Activated naive CD8-positive, alpha-beta T cell (primary cell): ENCODE data around the gene NDUFB6.
"Not testable (repeated sequence)": the region's sequence is repeated elsewhere in the genome, so short reads cannot be mapped to it uniquely, and the experiment has no call there.

Experiments used
- H3K27ac Mint-ChIP-seq: one replicate; pipeline ENCODE4 v1.8.0; 2021; ENCODE audit warnings: mixed read lengths
- H3K27me3 Mint-ChIP-seq: one replicate; pipeline ENCODE4 v1.8.0; 2021; ENCODE audit warnings: mixed read lengths
- H3K36me3 Mint-ChIP-seq: one replicate; pipeline ENCODE4 v1.8.0; 2021; ENCODE audit warnings: mixed read lengths
- H3K4me1 Mint-ChIP-seq: one replicate; pipeline ENCODE4 v1.8.0; 2021; ENCODE audit warnings: low read depth, mixed read lengths
- H3K4me3 Mint-ChIP-seq: one replicate; pipeline ENCODE4 v1.8.0; 2021; ENCODE audit warnings: mild to moderate bottlenecking, mixed read lengths
- H3K9me3 Mint-ChIP-seq: one replicate; pipeline ENCODE4 v1.8.0; 2021; ENCODE audit warnings: low read depth, mixed read lengths

The NDUFB6 gene

GRCh38 chr9:32572900-32573523 lies at the start of gene NDUFB6:
NDUFB6 (minus strand) TSS chr9:32573159; CDS start chr9:32573060, 99 bp downstream.
- H3K4me1 Mint-ChIP-seq = peaks cover 30% of the 10 kb centered on the region
- H3K9me3 Mint-ChIP-seq = no peaks in the 10 kb centered on the region
- peak within 1 kb of the TSS; percentile 99 for H3K4me3 Mint-ChIP-seq
- peaks cover 6% of the 10 kb centered on the region for H3K36me3 Mint-ChIP-seq
- no peaks in the 10 kb centered on the region for H3K27me3 Mint-ChIP-seq
- H3K27ac Mint-ChIP-seq = peak within 1 kb of the TSS; percentile 94

DNA sequence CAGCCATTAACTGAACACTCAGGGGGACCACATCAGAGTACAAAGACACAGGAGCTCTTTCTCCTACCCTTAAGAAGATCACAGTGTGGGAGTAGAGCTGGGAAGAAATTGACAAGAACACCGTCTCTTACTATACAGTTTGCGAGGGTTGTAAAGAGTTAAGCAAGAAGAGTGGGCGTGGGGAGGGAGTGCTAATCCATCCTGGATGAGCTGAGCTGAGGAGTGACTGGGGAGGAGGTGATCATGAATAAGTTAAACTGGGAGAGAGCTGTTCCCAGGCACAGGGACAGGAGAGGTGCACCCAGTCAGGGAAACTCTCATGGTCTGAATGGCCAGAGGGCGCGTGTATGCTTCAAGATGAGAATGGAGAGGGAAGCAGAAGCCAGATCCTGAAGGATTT lies 45.3 kb upstream of the NDUFB6 start:
- no peaks in the 10 kb centered on the region for H3K36me3 Mint-ChIP-seq
- no peaks in the 10 kb centered on the region for H3K9me3 Mint-ChIP-seq
- H3K4me1 Mint-ChIP-seq = no peaks in the 10 kb centered on the region
- H3K4me3 Mint-ChIP-seq = no peak overlapping the region
- peaks cover 12% of the 10 kb centered on the region for H3K27me3 Mint-ChIP-seq
- no peak overlapping the region for H3K27ac Mint-ChIP-seq

DNA sequence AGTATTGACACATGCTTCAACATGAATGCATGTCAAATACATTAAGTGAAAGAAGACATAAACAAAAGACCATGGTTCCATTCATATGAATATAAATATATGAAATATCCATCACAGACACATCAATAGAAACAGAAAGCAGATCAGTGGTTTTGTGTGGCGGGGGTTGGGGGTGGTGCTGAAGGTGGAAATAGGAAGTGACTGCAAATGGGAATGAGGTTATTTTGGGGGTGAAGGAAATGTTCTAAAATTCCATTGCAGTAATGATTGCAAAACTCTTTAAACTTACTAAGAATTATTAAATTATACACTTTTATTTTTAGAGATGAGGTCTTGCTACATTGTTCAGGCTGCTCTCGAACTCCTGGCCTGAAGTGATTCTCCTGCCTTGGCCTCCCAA lies 33.9 kb upstream of the NDUFB6 start:
- H3K27me3 Mint-ChIP-seq = peaks cover 9% of the 10 kb centered on the region
- peaks cover 9% of the 10 kb centered on the region for H3K9me3 Mint-ChIP-seq
- no peaks in the 10 kb centered on the region for H3K36me3 Mint-ChIP-seq
- H3K4me3 Mint-ChIP-seq = no peak overlapping the region
- H3K4me1 Mint-ChIP-seq = no peaks in the 10 kb centered on the region
- no peak overlapping the region for H3K27ac Mint-ChIP-seq

GRCh38 chr9:32603914-32604852 lies 31.2 kb upstream of the NDUFB6 start:
- Mint-ChIP-seq H3K4me1 (no peaks in the 10 kb centered on the region), H3K9me3 (peaks cover 9% of the 10 kb centered on the region), H3K27me3 (peaks cover 10% of the 10 kb centered on the region), H3K36me3 (no peaks in the 10 kb centered on the region), H3K4me3 (no peak overlapping the region), H3K27ac (no peak overlapping the region)

- H3K36me3 Mint-ChIP-seq, H3K4me3 Mint-ChIP-seq, H3K27me3 Mint-ChIP-seq, H3K9me3 Mint-ChIP-seq, H3K4me1 Mint-ChIP-seq, H3K27ac Mint-ChIP-seq: not testable (repeated sequence)
Observed at GRCh38 chr9:32599021-32599420, 26.1 kb upstream of the NDUFB6 start.

GRCh38 chr9:32596936-32597335 lies 24.0 kb upstream of the NDUFB6 start:
- no peak overlapping the region for H3K4me3 Mint-ChIP-seq
- no peaks in the 10 kb centered on the region for H3K9me3 Mint-ChIP-seq
- no peak overlapping the region for H3K27ac Mint-ChIP-seq
- H3K4me1 Mint-ChIP-seq = no peaks in the 10 kb centered on the region
- peaks cover 5% of the 10 kb centered on the region for H3K27me3 Mint-ChIP-seq
- no peaks in the 10 kb centered on the region for H3K36me3 Mint-ChIP-seq

GRCh38 chr9:32596096-32596865 lies 23.3 kb upstream of the NDUFB6 start:
- no peaks in the 10 kb centered on the region for H3K9me3 Mint-ChIP-seq
- H3K4me3 Mint-ChIP-seq = no peak overlapping the region
- H3K36me3 Mint-ChIP-seq = no peaks in the 10 kb centered on the region
- no peaks in the 10 kb centered on the region for H3K4me1 Mint-ChIP-seq
- H3K27me3 Mint-ChIP-seq = peaks cover 3% of the 10 kb centered on the region
- no peak overlapping the region for H3K27ac Mint-ChIP-seq

GRCh38 chr9:32590898-32591297 lies 17.9 kb upstream of the NDUFB6 start:
- Mint-ChIP-seq H3K27ac (no peak overlapping the region), H3K36me3 (no peaks in the 10 kb centered on the region)

GRCh38 chr9:32590476-32590875 lies 17.5 kb upstream of the NDUFB6 start:
- Mint-ChIP-seq H3K27me3 (peaks cover 9% of the 10 kb centered on the region), H3K4me3 (no peak overlapping the region), H3K27ac (no peak overlapping the region), H3K36me3 (no peaks in the 10 kb centered on the region), H3K9me3 (no peaks in the 10 kb centered on the region), H3K4me1 (no peaks in the 10 kb centered on the region)

More at GRCh38 chr9:32590898-32591297, 17.9 kb upstream of the NDUFB6 start:
- peaks cover 9% of the 10 kb centered on the region for H3K27me3 Mint-ChIP-seq
- no peaks in the 10 kb centered on the region for H3K9me3 Mint-ChIP-seq
- no peak overlapping the region for H3K4me3 Mint-ChIP-seq
- no peaks in the 10 kb centered on the region for H3K4me1 Mint-ChIP-seq

DNA sequence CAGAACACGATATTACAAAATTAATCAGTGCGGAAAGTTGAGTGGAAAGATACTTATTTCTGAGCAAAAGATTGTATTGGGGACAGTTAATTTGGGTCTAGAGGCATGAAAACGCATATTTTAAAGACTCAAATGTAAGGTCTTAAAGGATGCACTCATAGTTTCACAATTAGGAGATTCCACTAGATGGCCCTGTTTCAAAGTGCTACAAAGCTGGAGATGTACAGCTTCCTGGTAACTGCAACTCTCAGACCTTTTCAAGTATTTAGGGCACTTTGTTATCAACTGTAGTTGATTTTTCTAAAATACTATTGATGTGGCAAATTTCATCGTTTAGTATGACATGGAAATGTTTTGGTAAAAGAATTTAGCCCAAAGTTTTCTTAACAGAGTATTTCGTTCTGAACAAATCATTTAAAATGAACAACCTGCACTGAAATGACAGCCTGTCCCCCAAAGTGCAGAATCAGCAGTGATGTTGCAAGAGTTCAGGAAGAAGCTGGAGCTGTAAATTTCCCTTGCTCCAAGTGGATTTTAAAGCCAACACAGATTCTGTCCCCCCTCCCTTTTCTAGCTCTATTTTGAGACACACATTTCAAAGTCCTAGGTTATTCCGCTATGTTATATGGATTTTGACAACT lies 16.2 kb upstream of the NDUFB6 start:
- Mint-ChIP-seq H3K4me1 (no peaks in the 10 kb centered on the region), H3K9me3 (no peaks in the 10 kb centered on the region), H3K27ac (no peak overlapping the region), H3K27me3 (peaks cover 11% of the 10 kb centered on the region), H3K4me3 (no peak overlapping the region), H3K36me3 (no peaks in the 10 kb centered on the region)

DNA sequence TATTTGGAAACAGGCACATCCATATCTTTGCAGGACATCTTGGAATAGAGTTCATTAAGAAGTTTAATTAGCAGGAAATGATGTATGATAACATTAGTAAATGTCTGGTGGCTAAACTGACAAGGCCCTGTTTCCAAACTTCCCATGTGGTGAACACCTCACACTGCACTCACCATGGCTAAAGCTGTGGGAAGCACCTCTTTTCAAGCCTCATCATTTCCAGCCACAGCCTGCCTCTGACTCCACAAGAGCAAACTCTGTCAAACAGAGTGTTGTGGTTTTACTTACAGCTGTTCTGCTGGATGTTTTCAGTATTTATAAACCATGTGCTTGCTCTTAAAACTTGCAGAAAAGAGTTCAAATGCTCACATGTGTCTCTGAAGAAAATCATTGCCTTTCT lies 14.9 kb upstream of the NDUFB6 start:
- Mint-ChIP-seq H3K36me3 (no peaks in the 10 kb centered on the region), H3K27ac (no peak overlapping the region), H3K9me3 (no peaks in the 10 kb centered on the region), H3K4me3 (no peak overlapping the region), H3K4me1 (no peaks in the 10 kb centered on the region), H3K27me3 (peaks cover 11% of the 10 kb centered on the region)

- Mint-ChIP-seq H3K4me1 (peaks cover 2% of the 10 kb centered on the region), H3K27me3 (peaks cover 9% of the 10 kb centered on the region), H3K4me3 (no peak overlapping the region), H3K27ac (no peak overlapping the region), H3K9me3 (no peaks in the 10 kb centered on the region), H3K36me3 (no peaks in the 10 kb centered on the region)
Observed at GRCh38 chr9:32584784-32585183, 11.8 kb upstream of the NDUFB6 start.

- Mint-ChIP-seq H3K36me3 (no peaks in the 10 kb centered on the region), H3K9me3 (no peaks in the 10 kb centered on the region), H3K4me3 (no peak overlapping the region), H3K27me3 (peaks cover 7% of the 10 kb centered on the region), H3K27ac (no peak overlapping the region), H3K4me1 (peaks cover 2% of the 10 kb centered on the region)
Observed at GRCh38 chr9:32581512-32582143, 8.7 kb upstream of the NDUFB6 start.

- Mint-ChIP-seq H3K27me3 (peaks cover 5% of the 10 kb centered on the region), H3K27ac (no peak overlapping the region), H3K36me3 (no peaks in the 10 kb centered on the region), H3K9me3 (no peaks in the 10 kb centered on the region), H3K4me1 (peaks cover 2% of the 10 kb centered on the region), H3K4me3 (no peak overlapping the region)
Observed at GRCh38 chr9:32580631-32581300, 7.8 kb upstream of the NDUFB6 start.
